Skeletal muscle cell (primary cell): ENCODE measurements around the gene PARVB.

Experiments used
- DNase-seq: peaks from one replicate; pipeline ENCODE4 v3.0.0-alpha.2; 2010; ENCODE audit warnings: low read depth
- H3K4me3 ChIP-seq: 2 replicates; pipeline ENCODE4 v1.5.1; 2011; ENCODE audit warnings: low read depth, mild to moderate bottlenecking, control low read depth, low read length, moderate library complexity

The PARVB gene

GRCh38 chr22:44119669-44120313 is 95.7 kb downstream of the PARVB start:
- no peak overlapping the region for H3K4me3 ChIP-seq
- no peak for DNase-seq

GRCh38 chr22:44120314-44120704 is 96.2 kb downstream of the PARVB start:
- no peak for DNase-seq
- H3K4me3 ChIP-seq, result no peak overlapping the region

GRCh38 chr22:44125421-44125820 is 101.3 kb downstream of the PARVB start:
- H3K4me3 ChIP-seq, result no peak overlapping the region
- DNase-seq, result no peak

- no peak for DNase-seq
- H3K4me3 ChIP-seq, result no peak overlapping the region
These were observed 102.7 kb downstream of the PARVB start for GRCh38 chr22:44126807-44127206.

GRCh38 chr22:44127356-44127755 is 103.3 kb downstream of the PARVB start:
- DNase-seq, result no peak
- no peak overlapping the region for H3K4me3 ChIP-seq

- no peak overlapping the region for H3K4me3 ChIP-seq
These were observed 105.0 kb downstream of the PARVB start for GRCh38 chr22:44128958-44129618.

GRCh38 chr22:44129619-44129976 is 105.5 kb downstream of the PARVB start:
- no peak overlapping the region for H3K4me3 ChIP-seq
- DNase-seq, result no peak

More at GRCh38 chr22:44128958-44129618, 105.0 kb downstream of the PARVB start:
- no peak for DNase-seq

GRCh38 chr22:44130076-44130711 is 106.1 kb downstream of the PARVB start:
- DNase-seq, result no peak
- no peak overlapping the region for H3K4me3 ChIP-seq

- no peak overlapping the region for H3K4me3 ChIP-seq
- DNase-seq, result no peak
These were observed 107.3 kb downstream of the PARVB start for GRCh38 chr22:44131412-44131811.

GRCh38 chr22:44131989-44132685 is 108.0 kb downstream of the PARVB start:
- DNase-seq, result no peak
- H3K4me3 ChIP-seq, result no peak overlapping the region

- DNase-seq, result no peak
- no peak overlapping the region for H3K4me3 ChIP-seq
These were observed 108.6 kb downstream of the PARVB start for GRCh38 chr22:44132724-44133123.

GRCh38 chr22:44133161-44133560 is 109.1 kb downstream of the PARVB start:
- H3K4me3 ChIP-seq, result no peak overlapping the region
- no peak for DNase-seq

- no peak overlapping the region for H3K4me3 ChIP-seq
- peak; percentile 42 for DNase-seq
These were observed 109.9 kb downstream of the PARVB start for GRCh38 chr22:44133901-44134571.

GRCh38 chr22:44136112-44136511 is 112.0 kb downstream of the PARVB start:
- no peak overlapping the region for H3K4me3 ChIP-seq
- no peak for DNase-seq

GRCh38 chr22:44136786-44137185 is 112.7 kb downstream of the PARVB start:
- no peak overlapping the region for H3K4me3 ChIP-seq
- DNase-seq, result no peak

GRCh38 chr22:44137415-44137814 is 113.3 kb downstream of the PARVB start:
- no peak overlapping the region for H3K4me3 ChIP-seq

GRCh38 chr22:44139773-44140172 is 115.7 kb downstream of the PARVB start:
- H3K4me3 ChIP-seq, result no peak overlapping the region

More at GRCh38 chr22:44137415-44137814, 113.3 kb downstream of the PARVB start:
- no peak for DNase-seq

GRCh38 chr22:44142421-44143104 is 118.5 kb downstream of the PARVB start:
- H3K4me3 ChIP-seq, result no peak overlapping the region
- DNase-seq, result no peak

More at GRCh38 chr22:44139773-44140172, 115.7 kb downstream of the PARVB start:
- DNase-seq, result no peak

- no peak for DNase-seq
- no peak overlapping the region for H3K4me3 ChIP-seq
These were observed 119.0 kb downstream of the PARVB start for GRCh38 chr22:44143105-44143474.
